Measurements from ENCODE around the gene CFAP46. TPM values are rescaled to one million over a fixed set of nuclear protein-coding genes. Genes with fewer than 3 reads are reported as not detected.

The CFAP46 gene
- polyA plus RNA-seq, 1 donor from 2014 or later, result 2.6 TPM

- no peaks in the 10 kb centered on the region for H4K20me1 ChIP-seq (ENCODE audit: insufficient read depth)
- H3F3A ChIP-seq (ENCODE audit: insufficient read depth, low read length, poor library complexity, severe bottlenecking), result no peaks in the 10 kb centered on the region
- no peak overlapping the region for H3K4me3 ChIP-seq (ENCODE audit: low read length)
- no peaks in the 10 kb centered on the region for H3K27me3 ChIP-seq (ENCODE audit: insufficient read depth, low read depth, low read length)
- H3K4me2 ChIP-seq (ENCODE audit: low read length), result no peak overlapping the region
- no peaks in the 10 kb centered on the region for H3K79me2 ChIP-seq (replicated peaks; ENCODE audit: insufficient read depth, low read length)
- no peak for TF ChIP-seq SMC3 (conservative IDR thresholded peaks at IDR 0.05; ENCODE audit: poor library complexity)
- no peak overlapping the region for H3K27ac ChIP-seq (ENCODE audit: low read length)
- no peaks in the 10 kb centered on the region for H3K9me2 ChIP-seq (ENCODE audit: insufficient read depth, low read length)
- no peak overlapping the region for H2AFZ ChIP-seq (ENCODE audit: low read depth, low read length)
- H3K36me3 ChIP-seq (ENCODE audit: insufficient read depth, low read length), result no peaks in the 10 kb centered on the region
- no peak overlapping the region for H3K9ac ChIP-seq (ENCODE audit: low read length)
- no peaks in the 10 kb centered on the region for H3K9me3 ChIP-seq (ENCODE audit: low read length)
These were observed 77.2 kb downstream of the CFAP46 start for GRCh38 chr10:132865171-132865631.

GRCh38 chr10:132862485-132863420 is 79.6 kb downstream of the CFAP46 start:
- H2AFZ ChIP-seq (ENCODE audit: low read depth, low read length), result no peak overlapping the region
- TF ChIP-seq RAD21 (conservative IDR thresholded peaks at IDR 0.05), result no peak
- H3K4me2 ChIP-seq (ENCODE audit: low read length), result no peak overlapping the region

GRCh38 chr10:132861884-132862461 is 80.4 kb downstream of the CFAP46 start:
- Histone ChIP-seq H3K9ac (ENCODE audit: low read length) (no peak overlapping the region), H3K9me3 (ENCODE audit: low read length) (no peaks in the 10 kb centered on the region), H3K36me3 (ENCODE audit: insufficient read depth, low read length) (no peaks in the 10 kb centered on the region), H3K79me2 (replicated peaks; ENCODE audit: insufficient read depth, low read length) (no peaks in the 10 kb centered on the region), H3K27ac (ENCODE audit: low read length) (no peak overlapping the region), H3F3A (ENCODE audit: insufficient read depth, low read length, poor library complexity, severe bottlenecking) (no peaks in the 10 kb centered on the region), H2AFZ (ENCODE audit: low read depth, low read length) (no peak overlapping the region), H3K4me2 (ENCODE audit: low read length) (no peak overlapping the region), H3K4me3 (ENCODE audit: low read length) (no peak overlapping the region), H3K9me2 (ENCODE audit: insufficient read depth, low read length) (no peaks in the 10 kb centered on the region), H3K27me3 (ENCODE audit: insufficient read depth, low read depth, low read length) (no peaks in the 10 kb centered on the region), H4K20me1 (ENCODE audit: insufficient read depth) (no peaks in the 10 kb centered on the region)
- TF ChIP-seq MXI1 (conservative IDR thresholded peaks at IDR 0.05; ENCODE audit: poor library complexity, severe bottlenecking) (no peak), RAD21 (conservative IDR thresholded peaks at IDR 0.05) (no peak), POLR2AphosphoS5 (IDR thresholded peaks at IDR 0.05) (no peak), TAF1 (IDR thresholded peaks at IDR 0.05; ENCODE audit: low read depth) (no peak), REST (IDR thresholded peaks at IDR 0.05; ENCODE audit: borderline replicate concordance) (no peak), EP300 (conservative IDR thresholded peaks at IDR 0.05; ENCODE audit: poor library complexity, severe bottlenecking) (no peak), SMC3 (conservative IDR thresholded peaks at IDR 0.05; ENCODE audit: poor library complexity) (no peak), EZH2 (IDR thresholded peaks at IDR 0.05; ENCODE audit: borderline replicate concordance, insufficient read depth, low read length, poor library complexity, severe bottlenecking) (no peak)
- TF ChIP-seq, protein P1, sequence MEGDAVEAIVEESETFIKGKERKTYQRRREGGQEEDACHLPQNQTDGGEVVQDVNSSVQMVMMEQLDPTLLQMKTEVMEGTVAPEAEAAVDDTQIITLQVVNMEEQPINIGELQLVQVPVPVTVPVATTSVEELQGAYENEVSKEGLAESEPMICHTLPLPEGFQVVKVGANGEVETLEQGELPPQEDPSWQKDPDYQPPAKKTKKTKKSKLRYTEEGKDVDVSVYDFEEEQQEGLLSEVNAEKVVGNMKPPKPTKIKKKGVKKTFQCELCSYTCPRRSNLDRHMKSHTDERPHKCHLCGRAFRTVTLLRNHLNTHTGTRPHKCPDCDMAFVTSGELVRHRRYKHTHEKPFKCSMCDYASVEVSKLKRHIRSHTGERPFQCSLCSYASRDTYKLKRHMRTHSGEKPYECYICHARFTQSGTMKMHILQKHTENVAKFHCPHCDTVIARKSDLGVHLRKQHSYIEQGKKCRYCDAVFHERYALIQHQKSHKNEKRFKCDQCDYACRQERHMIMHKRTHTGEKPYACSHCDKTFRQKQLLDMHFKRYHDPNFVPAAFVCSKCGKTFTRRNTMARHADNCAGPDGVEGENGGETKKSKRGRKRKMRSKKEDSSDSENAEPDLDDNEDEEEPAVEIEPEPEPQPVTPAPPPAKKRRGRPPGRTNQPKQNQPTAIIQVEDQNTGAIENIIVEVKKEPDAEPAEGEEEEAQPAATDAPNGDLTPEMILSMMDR (IDR thresholded peaks at IDR 0.05; ENCODE audit: poor library complexity, severe bottlenecking), result no peak

More at GRCh38 chr10:132862485-132863420, 79.6 kb downstream of the CFAP46 start:
- Histone ChIP-seq H3K79me2 (replicated peaks; ENCODE audit: insufficient read depth, low read length) (no peaks in the 10 kb centered on the region), H3K36me3 (ENCODE audit: insufficient read depth, low read length) (no peaks in the 10 kb centered on the region), H3K9me3 (ENCODE audit: low read length) (no peaks in the 10 kb centered on the region), H3K27me3 (ENCODE audit: insufficient read depth, low read depth, low read length) (no peaks in the 10 kb centered on the region), H3K9me2 (ENCODE audit: insufficient read depth, low read length) (no peaks in the 10 kb centered on the region), H3K4me3 (ENCODE audit: low read length) (no peak overlapping the region), H3K9ac (ENCODE audit: low read length) (no peak overlapping the region), H3F3A (ENCODE audit: insufficient read depth, low read length, poor library complexity, severe bottlenecking) (no peaks in the 10 kb centered on the region), H3K27ac (ENCODE audit: low read length) (no peak overlapping the region), H4K20me1 (ENCODE audit: insufficient read depth) (no peaks in the 10 kb centered on the region)

Measured in neural cell (in vitro differentiated cells).